Activated CD4-positive, alpha-beta T cell treated with anti-CD3 and anti-CD28 coated beads for 36 hours (primary cell): ENCODE measurements around the gene UIMC1. TPM values are rescaled to one million over a fixed set of nuclear protein-coding genes. Genes with fewer than 3 reads are reported as not detected.
"Not testable (repeated sequence)": the region's sequence is repeated elsewhere in the genome, so short reads cannot be mapped to it uniquely, and the experiment has no call there.

ENCODE experiments used
- ATAC-seq: fragments of 200-7000 bp; cut with Tn5 transposase; one replicate; pipeline ENCODE4 v1.10.0; 2021; ENCODE audit warnings: mild to moderate bottlenecking, moderate library complexity
- CTCF ChIA-PET: fragments of 350-600 bp; sonication (Branson Sonifier 250); formaldehyde crosslinking; loops from one replicate; lab custom pipeline; 2021; ENCODE audit warnings: antibody characterized with exemption; lab: Charles Lee
- POLR2A ChIA-PET: fragments of 350-600 bp; sonication (Branson Sonifier 250); formaldehyde crosslinking; loops from one replicate; lab custom pipeline; 2021; ENCODE audit warnings: antibody characterized with exemption, inconsistent platforms; lab: Charles Lee
- DNase-seq: peaks from one replicate; pipeline ENCODE4 v3.0.0-alpha.2; 2020
- H3K27ac Mint-ChIP-seq: one replicate; pipeline ENCODE4 v1.8.0; 2021; ENCODE audit warnings: mixed read lengths
- H3K27me3 Mint-ChIP-seq: one replicate; pipeline ENCODE4 v1.8.0; 2021; ENCODE audit warnings: mixed read lengths
- H3K36me3 Mint-ChIP-seq: one replicate; pipeline ENCODE4 v1.8.0; 2021; ENCODE audit warnings: low read depth, mixed read lengths
- H3K4me1 Mint-ChIP-seq: one replicate; pipeline ENCODE4 v1.8.0; 2021; ENCODE audit warnings: mixed read lengths
- H3K4me3 Mint-ChIP-seq: one replicate; pipeline ENCODE4 v1.8.0; 2021; ENCODE audit warnings: mild to moderate bottlenecking, moderate library complexity, mixed read lengths
- H3K9me3 Mint-ChIP-seq: one replicate; pipeline ENCODE4 v1.8.0; 2021; ENCODE audit warnings: low read depth, mixed read lengths
- intact Hi-C, 2 experiments: fragments of 100-400 bp; cut with DNase I in 1 of 2; cut with micrococcal nuclease in 1 of 2; formaldehyde crosslinking; loops; one replicate each; pipeline versions ENCODE4 v1.14.2 to v1.15.1; 2022 to 2024; cut with DNase I, micrococcal nuclease
- total RNA-seq, 2 experiments: library from RNA; stranded (reverse); gene quantifications; one replicate each; pipeline ENCODE4 v1.2.3, GENCODE V29; 2021

Gene UIMC1
- total RNA-seq, 2 experiments from 2014 or later, result 50.4 to 53.4 TPM

GRCh38 chr5:176876506-176877431, 129.8 kb downstream of the UIMC1 start:
- intact Hi-C loops, result no loop called here
- ATAC-seq, result no peak
- Mint-ChIP-seq H3K36me3 (no peaks in the 10 kb centered on the region), H3K9me3 (no peaks in the 10 kb centered on the region), H3K27me3 (peaks cover 20% of the 10 kb centered on the region), H3K4me1 (peaks cover 7% of the 10 kb centered on the region), H3K4me3 (no peak overlapping the region), H3K27ac (no peak overlapping the region)
- no peak for DNase-seq
- ChIA-PET POLR2A (no interaction called here), CTCF (interaction anchor here (0.8 kb wide), 1 partner anchor 23 kb away, joined by 3 read pairs; no protein-coding TSS in a partner anchor)

- Mint-ChIP-seq H3K9me3 (no peaks in the 10 kb centered on the region), H3K36me3 (no peaks in the 10 kb centered on the region), H3K4me3 (no peak overlapping the region), H3K27me3 (peaks cover 20% of the 10 kb centered on the region), H3K4me1 (peaks cover 7% of the 10 kb centered on the region), H3K27ac (no peak overlapping the region)
- ATAC-seq (peak; percentile 49), DNase-seq (peak; percentile 28)
- intact Hi-C loops, result no loop called here
- ChIA-PET CTCF (interaction anchor here (0.8 kb wide), 1 partner anchor 24 kb away, joined by 3 read pairs; no protein-coding TSS in a partner anchor), POLR2A (no interaction called here)
These were observed 130.6 kb downstream of the UIMC1 start for GRCh38 chr5:176875783-176876505.

GRCh38 chr5:176875014-176875550, 131.5 kb downstream of the UIMC1 start:
- Mint-ChIP-seq H3K9me3 (no peaks in the 10 kb centered on the region), H3K4me1 (peaks cover 7% of the 10 kb centered on the region), H3K27me3 (peaks cover 20% of the 10 kb centered on the region), H3K36me3 (no peaks in the 10 kb centered on the region), H3K27ac (no peak overlapping the region), H3K4me3 (no peak overlapping the region)
- ChIA-PET CTCF (interaction anchor here (0.8 kb wide), 1 partner anchor 9 kb away, joined by 3 read pairs; no protein-coding TSS in a partner anchor), POLR2A (no interaction called here)
- intact Hi-C loops, result no loop called here
- ATAC-seq, result no peak
- DNase-seq, result no peak

- Mint-ChIP-seq H3K27me3 (peaks cover 20% of the 10 kb centered on the region), H3K36me3 (no peaks in the 10 kb centered on the region), H3K9me3 (no peaks in the 10 kb centered on the region), H3K4me1 (peaks cover 7% of the 10 kb centered on the region), H3K27ac (no peak overlapping the region), H3K4me3 (no peak overlapping the region)
- POLR2A ChIA-PET, result no interaction called here
- intact Hi-C loops, result no loop called here
- ATAC-seq (no peak), DNase-seq (no peak)
- CTCF ChIA-PET, result interaction anchor here (0.8 kb wide), 1 partner anchor 10 kb away, joined by 3 read pairs; no protein-coding TSS in a partner anchor
These were observed 132.3 kb downstream of the UIMC1 start for GRCh38 chr5:176874198-176874780.

- Mint-ChIP-seq H3K36me3 (no peaks in the 10 kb centered on the region), H3K27ac (no peak overlapping the region), H3K27me3 (peaks cover 20% of the 10 kb centered on the region), H3K4me3 (no peak overlapping the region), H3K4me1 (peaks cover 7% of the 10 kb centered on the region), H3K9me3 (no peaks in the 10 kb centered on the region)
- ChIA-PET POLR2A (no interaction called here), CTCF (no interaction called here)
- intact Hi-C loops, result no loop called here
- ATAC-seq (no peak), DNase-seq (no peak)
These were observed 132.9 kb downstream of the UIMC1 start for GRCh38 chr5:176873541-176874172.

- H3K9me3 Mint-ChIP-seq, ATAC-seq, H3K27ac Mint-ChIP-seq, intact Hi-C loops, POLR2A ChIA-PET, H3K4me3 Mint-ChIP-seq, H3K4me1 Mint-ChIP-seq, CTCF ChIA-PET, H3K36me3 Mint-ChIP-seq, DNase-seq: not testable (repeated sequence)
- peaks cover 20% of the 10 kb centered on the region for H3K27me3 Mint-ChIP-seq
These were observed 133.6 kb downstream of the UIMC1 start for GRCh38 chr5:176873011-176873410.

- H3K4me1 Mint-ChIP-seq, H3K36me3 Mint-ChIP-seq, H3K4me3 Mint-ChIP-seq, POLR2A ChIA-PET, CTCF ChIA-PET, H3K9me3 Mint-ChIP-seq, intact Hi-C loops, ATAC-seq, H3K27ac Mint-ChIP-seq, DNase-seq: not testable (repeated sequence)
- H3K27me3 Mint-ChIP-seq, result peaks cover 20% of the 10 kb centered on the region
These were observed 134.0 kb downstream of the UIMC1 start for GRCh38 chr5:176872586-176872985.

GRCh38 chr5:176870644-176871043, 135.9 kb downstream of the UIMC1 start:
- H3K27ac Mint-ChIP-seq, CTCF ChIA-PET, H3K36me3 Mint-ChIP-seq, DNase-seq, H3K4me1 Mint-ChIP-seq, H3K9me3 Mint-ChIP-seq, POLR2A ChIA-PET, H3K4me3 Mint-ChIP-seq, intact Hi-C loops, ATAC-seq: not testable (repeated sequence)
- H3K27me3 Mint-ChIP-seq, result peaks cover 17% of the 10 kb centered on the region

- intact Hi-C loops, result no loop called here
- Mint-ChIP-seq H3K27me3 (peaks cover 16% of the 10 kb centered on the region), H3K36me3 (no peaks in the 10 kb centered on the region), H3K27ac (no peak overlapping the region), H3K4me1 (no peaks in the 10 kb centered on the region), H3K4me3 (no peak overlapping the region), H3K9me3 (no peaks in the 10 kb centered on the region)
- ChIA-PET POLR2A (no interaction called here), CTCF (no interaction called here)
- ATAC-seq, result no peak
- DNase-seq, result no peak
These were observed 136.4 kb downstream of the UIMC1 start for GRCh38 chr5:176870110-176870591.

- Mint-ChIP-seq H3K4me1 (no peaks in the 10 kb centered on the region), H3K36me3 (no peaks in the 10 kb centered on the region), H3K9me3 (no peaks in the 10 kb centered on the region), H3K27ac (no peak overlapping the region), H3K27me3 (peaks cover 12% of the 10 kb centered on the region), H3K4me3 (no peak overlapping the region)
- POLR2A ChIA-PET, result no interaction called here
- intact Hi-C loops, result no loop called here
- DNase-seq (no peak), ATAC-seq (no peak)
- CTCF ChIA-PET, result no interaction called here
These were observed 137.0 kb downstream of the UIMC1 start for GRCh38 chr5:176869501-176870109.
